ENCODE data around the gene UGT1A8.

DNA sequence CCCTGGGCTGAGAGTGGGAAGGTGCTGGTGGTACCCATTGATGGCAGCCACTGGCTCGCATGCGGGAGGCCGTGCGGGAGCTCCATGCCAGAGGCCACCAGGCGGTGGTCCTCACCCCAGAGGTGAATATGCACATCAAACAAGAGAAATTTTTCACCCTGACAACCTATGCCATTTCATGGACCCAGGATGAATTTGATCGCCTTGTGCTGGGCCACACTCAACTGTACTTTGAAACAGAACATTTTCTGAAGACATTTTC is 129.8 kb downstream of the UGT1A8 start:
- TF ChIP-seq POLR2A (IDR thresholded peaks at IDR 0.05; ENCODE audit: low read length) (no peak), GATA1 (IDR thresholded peaks at IDR 0.05; ENCODE audit: low read depth, low read length) (no peak)

Measured in erythroblast (primary cell).